Fibroblast of skin of right biceps (primary cell): ENCODE measurements around the gene KIRREL3.
A peak's percentile ranks its signal among the peaks of the same experiment; 100 is the strongest.

ENCODE experiments used
- DNase-seq: peaks from one replicate; pipeline ENCODE4 v3.0.0-alpha.2; 2013

KIRREL3 gene

GRCh38 chr11:127000291-127000968 is at the start of gene KIRREL3:
TSS of gene KIRREL3 (minus strand) at chr11:127000770.
- peak; percentile 51 for DNase-seq

GRCh38 chr11:127050186-127050585 is 49.6 kb upstream of the KIRREL3 start:
- DNase-seq = no peak

GRCh38 chr11:127049486-127049885 is 48.9 kb upstream of the KIRREL3 start:
- DNase-seq = no peak

- DNase-seq = no peak
Observed at GRCh38 chr11:127044535-127044934, 44.0 kb upstream of the KIRREL3 start.

GRCh38 chr11:127042445-127042844 is 41.9 kb upstream of the KIRREL3 start:
- peak; percentile 87 for DNase-seq

- DNase-seq = peak; percentile 63
Observed at GRCh38 chr11:127039591-127039990, 39.0 kb upstream of the KIRREL3 start.

- no peak for DNase-seq
Observed at GRCh38 chr11:127037596-127037995, 37.0 kb upstream of the KIRREL3 start.

- no peak for DNase-seq
Observed at GRCh38 chr11:127037001-127037400, 36.4 kb upstream of the KIRREL3 start.

- DNase-seq = peak; percentile 18
Observed at GRCh38 chr11:127035824-127036223, 35.3 kb upstream of the KIRREL3 start.

GRCh38 chr11:127034973-127035372 is 34.4 kb upstream of the KIRREL3 start:
- DNase-seq = no peak

GRCh38 chr11:127028648-127029047 is 28.1 kb upstream of the KIRREL3 start:
- no peak for DNase-seq

- no peak for DNase-seq
Observed at GRCh38 chr11:127027789-127028188, 27.2 kb upstream of the KIRREL3 start.

GRCh38 chr11:127027000-127027399 is 26.4 kb upstream of the KIRREL3 start:
- DNase-seq = no peak

GRCh38 chr11:127023991-127024390 is 23.4 kb upstream of the KIRREL3 start:
- DNase-seq = no peak

GRCh38 chr11:127018683-127019279 is 18.2 kb upstream of the KIRREL3 start:
- DNase-seq = no peak

- peak; percentile 90 for DNase-seq
Observed at GRCh38 chr11:127017482-127017881, 16.9 kb upstream of the KIRREL3 start.

- DNase-seq = no peak
Observed at GRCh38 chr11:127013550-127013949, 13.0 kb upstream of the KIRREL3 start.

GRCh38 chr11:127006311-127006710 is 5.7 kb upstream of the KIRREL3 start:
- DNase-seq = peak; percentile 51

GRCh38 chr11:127003260-127003981 is 2.9 kb upstream of the KIRREL3 start:
- DNase-seq = peak; percentile 71

- DNase-seq = no peak
Observed at GRCh38 chr11:127002669-127003259, 2.2 kb upstream of the KIRREL3 start.

GRCh38 chr11:127000981-127001380 is 411 bp upstream of the KIRREL3 start:
- peak; percentile 43 for DNase-seq

- no peak for DNase-seq
Observed at GRCh38 chr11:126999366-126999765, 1.2 kb downstream of the KIRREL3 start.

GRCh38 chr11:126997641-126998040 is 2.9 kb downstream of the KIRREL3 start:
- no peak for DNase-seq

GRCh38 chr11:126997196-126997595 is 3.4 kb downstream of the KIRREL3 start:
- peak; percentile 69 for DNase-seq
